Right lobe of liver (tissue), 6 donors: ENCODE results near the gene MIA3. TPM values are rescaled to one million over a fixed set of nuclear protein-coding genes. Genes with fewer than 3 reads are reported as not detected.

Experiments
- ATAC-seq, 4 donors: fragments of 200-7000 bp; cut with Tn5 transposase; one replicate each; pipeline ENCODE4 v1.9.1; 2020; ENCODE audit warnings: mild to moderate bottlenecking in 4 of 4, moderate library complexity in 4 of 4
- DNase-seq, 3 donors: peaks; one replicate each; pipeline ENCODE4 v3.0.0-alpha.2; 2020
- H3K27ac ChIP-seq, 3 donors: fragments of 200-600 bp; one replicate each; pipeline ENCODE4 v1.8.0; 2022
- H3K27me3 ChIP-seq, 2 donors: fragments of 200-600 bp; one replicate each; pipeline ENCODE4 v1.8.0; 2022
- H3K36me3 ChIP-seq, 4 donors: fragments of 200-600 bp; sonication (generic) in 1 of 4; one replicate each; pipeline versions ENCODE4 v1.5.1 to v1.8.0; 2017 to 2022; ENCODE audit warnings: control low read depth in 1 of 4
- H3K4me1 ChIP-seq, 4 donors: fragments of 200-600 bp; sonication (generic) in 1 of 4; one replicate each; pipeline versions ENCODE4 v1.5.1 to v1.8.0; 2017 to 2022; ENCODE audit warnings: control low read depth in 1 of 4
- H3K4me3 ChIP-seq, 3 donors: fragments of 200-600 bp; one replicate each; pipeline ENCODE4 v1.8.0; 2022
- H3K9me3 ChIP-seq, 4 donors: fragments of 200-600 bp; sonication (generic) in 1 of 4; one replicate each; pipeline versions ENCODE4 v1.5.1 to v1.8.0; 2017 to 2022; ENCODE audit warnings: control low read depth in 1 of 4
- POLR2A ChIP-seq: fragments of 450-650 bp; IDR thresholded peaks from one replicate; pipeline ENCODE4 v1.6.1; 2017; ENCODE audit warnings: antibody characterized with exemption, mild to moderate bottlenecking
- WGBS: methylation state at CpG from one replicate; pipeline ENCODE4 v1.1.6; 2018; ENCODE audit warnings: low coverage, low lambda C conversion rate; ENCODE audit not compliant: insufficient coverage; ENCODE audit errors: missing lambda C conversion rate; 5-methylcytosine and 5-hydroxymethylcytosine counted together
- intact Hi-C, 2 donors: fragments of 100-400 bp; cut with DNase I; formaldehyde crosslinking; loops; one replicate each; pipeline versions ENCODE4 v1.11.2 to v1.14.1; 2022
- total RNA-seq, 6 experiments: library from RNA; depleted of rRNA in 2 of 6; stranded (reverse); fragments of >200 nt in 2 of 6; fragmentation: NEBNext Ultra II Directional in 3 of 6; extraction: Animal tissue kit (Norgen Biotek cat#: 25700) in 3 of 6; gene quantifications; one replicate each; pipeline versions ENCODE4 v1.1.0 to v1.2.4, GENCODE V29; 2016 to 2023
- TF ChIP-seq, protein P1 (sequence below), 4 donors: fragments of 200-600 bp in 3 of 4; fragments of 450-650 bp in 1 of 4; IDR thresholded peaks; one replicate each; pipeline versions ENCODE4 v1.5.1 to v1.8.0; 2016 to 2022; ENCODE audit warnings: antibody characterized with exemption in 4 of 4, mild to moderate bottlenecking in 2 of 4
- donor health status: DM: no; HTN: yes; CAD: no.
- donor health status: DM: no; HTN: no; CAD: no.
- donor health status: DM: no; HTN: no; CAD: no.
- donor health status: DM: no; HTN: yes; CAD: no.
- donor health status: DM: no; HTN: yes; CAD: no.

The MIA3 gene
- total RNA-seq, 6 experiments from 2014 or later, result 40.6 to 89.6 (median 60.6) TPM

DNA sequence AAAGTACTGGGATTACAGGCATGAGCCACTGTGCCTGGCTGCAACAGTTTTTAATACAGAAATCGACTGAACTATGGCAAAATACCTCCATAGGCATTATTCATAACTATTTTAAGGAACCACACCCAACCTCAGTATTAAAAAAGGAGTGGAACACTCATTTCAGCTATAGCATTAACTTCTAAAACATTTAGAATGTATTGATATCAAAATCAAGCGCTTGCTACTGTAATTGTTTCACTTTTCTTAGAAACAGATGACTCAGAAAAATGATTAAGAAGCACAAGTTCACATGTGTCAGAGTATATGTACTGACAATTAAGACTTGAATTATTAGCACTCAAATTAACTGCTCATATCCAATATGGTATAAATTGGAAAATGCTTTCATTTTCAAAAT lies 79.3 kb downstream of the MIA3 start:
- peaks cover 0 to 5% (median 0%) of the 10 kb centered on the region in 4 donors for H3K36me3 ChIP-seq
- 83% methylated on average over 2 of the region's 2 CpGs for WGBS

DNA sequence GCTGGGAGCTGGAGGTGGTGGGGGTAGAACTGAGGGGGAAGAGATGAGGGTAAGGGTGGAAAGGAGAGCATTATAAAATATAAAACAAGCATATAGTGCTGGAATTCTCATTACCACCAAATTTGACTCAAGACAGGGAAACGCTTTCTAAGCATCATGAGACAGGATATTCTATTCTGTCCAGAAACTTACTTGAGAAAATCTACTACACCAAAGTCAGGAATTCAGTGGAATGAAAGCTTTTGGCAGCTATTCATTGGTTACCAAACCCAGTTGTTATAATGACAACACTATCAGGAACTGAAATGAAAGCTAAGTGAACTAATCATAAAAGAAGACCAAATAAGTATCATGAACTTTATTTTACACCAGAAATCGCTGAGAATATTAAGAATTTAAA lies 79.9 kb downstream of the MIA3 start:
- H3K27ac ChIP-seq, result no peak overlapping the region
- intact Hi-C loops, result no loop called here

More for the DNA sequence above, 79.3 kb downstream of the MIA3 start:
- intact Hi-C loops, result no loop called here
- Histone ChIP-seq H3K27me3 (no peaks in the 10 kb centered on the region), H3K4me1 (no peaks in the 10 kb centered on the region), H3K9me3 (no peaks in the 10 kb centered on the region), H3K27ac (no peak overlapping the region), H3K4me3 (no peak overlapping the region)
- no peak for TF ChIP-seq POLR2A
- TF ChIP-seq, protein P1, sequence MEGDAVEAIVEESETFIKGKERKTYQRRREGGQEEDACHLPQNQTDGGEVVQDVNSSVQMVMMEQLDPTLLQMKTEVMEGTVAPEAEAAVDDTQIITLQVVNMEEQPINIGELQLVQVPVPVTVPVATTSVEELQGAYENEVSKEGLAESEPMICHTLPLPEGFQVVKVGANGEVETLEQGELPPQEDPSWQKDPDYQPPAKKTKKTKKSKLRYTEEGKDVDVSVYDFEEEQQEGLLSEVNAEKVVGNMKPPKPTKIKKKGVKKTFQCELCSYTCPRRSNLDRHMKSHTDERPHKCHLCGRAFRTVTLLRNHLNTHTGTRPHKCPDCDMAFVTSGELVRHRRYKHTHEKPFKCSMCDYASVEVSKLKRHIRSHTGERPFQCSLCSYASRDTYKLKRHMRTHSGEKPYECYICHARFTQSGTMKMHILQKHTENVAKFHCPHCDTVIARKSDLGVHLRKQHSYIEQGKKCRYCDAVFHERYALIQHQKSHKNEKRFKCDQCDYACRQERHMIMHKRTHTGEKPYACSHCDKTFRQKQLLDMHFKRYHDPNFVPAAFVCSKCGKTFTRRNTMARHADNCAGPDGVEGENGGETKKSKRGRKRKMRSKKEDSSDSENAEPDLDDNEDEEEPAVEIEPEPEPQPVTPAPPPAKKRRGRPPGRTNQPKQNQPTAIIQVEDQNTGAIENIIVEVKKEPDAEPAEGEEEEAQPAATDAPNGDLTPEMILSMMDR (IDR thresholded peaks at IDR 0.05), result no peak
- no peak for ATAC-seq
- DNase-seq, result no peak

DNA sequence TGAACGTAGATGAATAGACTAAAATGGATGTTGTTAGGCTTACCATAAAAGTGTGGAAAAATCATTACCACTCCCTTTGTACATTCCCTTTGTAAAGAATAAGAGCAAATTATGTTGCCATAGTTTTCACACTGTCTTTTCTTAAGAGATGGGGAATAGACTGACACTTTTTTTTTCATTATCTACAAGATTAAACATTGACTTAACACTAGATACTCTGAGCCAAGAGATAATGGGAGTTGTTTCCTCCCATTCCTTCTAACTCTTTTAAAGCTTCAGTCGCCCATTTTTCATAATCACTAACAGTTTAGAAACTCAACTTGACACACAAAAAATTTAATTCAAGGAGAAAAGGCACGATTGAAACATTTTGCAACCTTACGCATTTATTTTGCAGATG lies 84.3 kb downstream of the MIA3 start:
- peak in 1 of 4 donors; percentile 38 for ATAC-seq
- Histone ChIP-seq H3K36me3 (peaks cover 0 to 2% (median 0%) of the 10 kb centered on the region in 4 donors), H3K9me3 (no peaks in the 10 kb centered on the region), H3K4me1 (no peaks in the 10 kb centered on the region), H3K4me3 (no peak overlapping the region), H3K27ac (no peak overlapping the region), H3K27me3 (no peaks in the 10 kb centered on the region)
- WGBS, result 69% methylated on average over 4 of the region's 4 CpGs
- TF ChIP-seq, protein P1 (IDR thresholded peaks at IDR 0.05), result no peak
- TF ChIP-seq POLR2A, result no peak
- intact Hi-C loops, result no loop called here
- DNase-seq, result no peak

More for the DNA sequence above, 79.9 kb downstream of the MIA3 start:
- no peak overlapping the region for H3K4me3 ChIP-seq
- H3K9me3 ChIP-seq, result no peaks in the 10 kb centered on the region
- WGBS, result 79% methylated on average over 2 of the region's 2 CpGs
- H3K4me1 ChIP-seq, result no peaks in the 10 kb centered on the region
- TF ChIP-seq, protein P1 (IDR thresholded peaks at IDR 0.05), result no peak
- TF ChIP-seq POLR2A, result no peak
- ATAC-seq (no peak), DNase-seq (no peak)
- H3K36me3 ChIP-seq, result peaks cover 0 to 5% (median 0%) of the 10 kb centered on the region in 4 donors
- H3K27me3 ChIP-seq, result no peaks in the 10 kb centered on the region

- Histone ChIP-seq H3K27ac (no peak overlapping the region), H3K9me3 (no peaks in the 10 kb centered on the region), H3K4me1 (no peaks in the 10 kb centered on the region), H3K27me3 (no peaks in the 10 kb centered on the region), H3K4me3 (no peak overlapping the region), H3K36me3 (no peaks in the 10 kb centered on the region)
- intact Hi-C loops, result no loop called here
- ATAC-seq, result no peak
- WGBS, result 100% methylated on average over 1 of the region's 1 CpG
- no peak for DNase-seq
- no peak for TF ChIP-seq POLR2A
- TF ChIP-seq, protein P1 (IDR thresholded peaks at IDR 0.05), result no peak
Measured at GRCh38 chr1:222704260-222704659, 86.4 kb downstream of the MIA3 start.

DNA sequence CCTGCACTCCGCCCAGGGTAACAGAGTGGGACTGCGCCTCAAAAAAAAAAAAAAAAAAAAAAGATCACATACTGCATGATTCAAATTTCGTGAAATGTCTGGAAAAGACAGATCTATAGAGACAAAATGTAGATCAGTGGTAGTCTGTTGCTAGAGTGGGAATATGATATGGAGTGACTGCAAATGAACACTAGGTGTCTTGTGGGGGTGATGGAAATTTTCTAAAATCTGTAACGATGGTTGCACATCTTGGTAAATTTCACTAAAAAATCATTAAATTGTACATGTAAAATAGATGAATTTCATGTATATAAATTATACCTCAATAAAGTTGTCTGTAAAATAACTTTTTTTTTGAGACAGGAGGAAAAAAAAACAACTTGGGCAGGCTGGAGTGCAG lies 88.9 kb downstream of the MIA3 start:
- intact Hi-C loops, result no loop called here
- no peaks in the 10 kb centered on the region for H3K36me3 ChIP-seq
- no peaks in the 10 kb centered on the region for H3K27me3 ChIP-seq
- whole genome bisulfite sequencing, result 64% methylated on average over 3 of the region's 4 CpGs
- H3K9me3 ChIP-seq, result no peaks in the 10 kb centered on the region
- DNase-seq, result no peak
- H3K27ac ChIP-seq, result no peak overlapping the region
- peaks cover 0 to 9% (median 0%) of the 10 kb centered on the region in 4 donors for H3K4me1 ChIP-seq
- no peak for ATAC-seq
- no peak overlapping the region for H3K4me3 ChIP-seq
- TF ChIP-seq, protein P1 (IDR thresholded peaks at IDR 0.05), result no peak
- no peak for TF ChIP-seq POLR2A
